Spleen (tissue), 11 donors: ENCODE measurements around the gene HIPK2. TPM values are rescaled to one million over a fixed set of nuclear protein-coding genes. Genes with fewer than 3 reads are reported as not detected.

Experiments
- DNase-seq: peaks from one replicate; pipeline ENCODE4 v3.0.0-alpha.2; 2020
- H3K27ac ChIP-seq, 8 donors: fragments of 200-600 bp; sonication (generic) in 7 of 8; 1 replicate in 4 of 8; 2 replicates in 4 of 8; pipeline versions ENCODE4 v1.5.0 to v1.8.0; 2016 to 2021; ENCODE audit warnings: inconsistent platforms in 4 of 8, mild to moderate bottlenecking in 4 of 8, moderate library complexity in 1 of 8
- H3K27me3 ChIP-seq, 7 donors: fragments of 200-600 bp; sonication (generic) in 6 of 7; replicated peaks in 1 of 7; 1 replicate in 4 of 7; 2 replicates in 3 of 7; pipeline versions ENCODE4 v1.5.0 to v1.8.0; 2016 to 2021; ENCODE audit warnings: inconsistent platforms in 3 of 7, mild to moderate bottlenecking in 1 of 7
- H3K36me3 ChIP-seq, 6 donors: fragments of 200-600 bp; sonication (generic) in 5 of 6; 1 replicate in 4 of 6; 2 replicates in 2 of 6; pipeline versions ENCODE4 v1.5.0 to v1.8.0; 2016 to 2021; ENCODE audit warnings: inconsistent platforms in 2 of 6
- H3K4me1 ChIP-seq, 6 donors: fragments of 200-600 bp; sonication (generic) in 5 of 6; 1 replicate in 3 of 6; 2 replicates in 3 of 6; pipeline versions ENCODE4 v1.5.0 to v1.8.0; 2016 to 2021; ENCODE audit warnings: inconsistent platforms in 3 of 6
- H3K4me3 ChIP-seq, 8 donors: fragments of 200-600 bp; sonication (generic) in 7 of 8; 1 replicate in 4 of 8; 2 replicates in 4 of 8; pipeline versions ENCODE4 v1.5.0 to v1.8.0; 2016 to 2021; ENCODE audit warnings: inconsistent platforms in 4 of 8, mild to moderate bottlenecking in 4 of 8, moderate library complexity in 2 of 8
- H3K9me3 ChIP-seq, 8 donors: fragments of 200-600 bp; sonication (generic) in 7 of 8; 1 replicate in 4 of 8; 2 replicates in 4 of 8; pipeline versions ENCODE4 v1.5.0 to v1.8.0; 2016 to 2021; ENCODE audit warnings: inconsistent platforms in 4 of 8
- POLR2A ChIP-seq, 3 donors: fragments of 450-650 bp; IDR thresholded peaks; one replicate each; pipeline ENCODE4 v1.5.1; 2017; ENCODE audit warnings: antibody characterized with exemption in 3 of 3, mild to moderate bottlenecking in 1 of 3
- POLR2AphosphoS5 ChIP-seq, 3 donors: sonication (generic); formaldehyde crosslinking; IDR thresholded peaks; one replicate each; pipeline ENCODE4 v1.5.1; 2017; ENCODE audit warnings: antibody characterized with exemption in 3 of 3
- WGBS, 5 donors: extraction: QIAGEN DNeasy Blood & Tissue Kit in 3 of 5; methylation state at CpG; one replicate each; pipeline versions ENCODE4 v1.1.5 to v1.1.7; 2013 to 2018; 5-methylcytosine and 5-hydroxymethylcytosine counted together
- intact Hi-C: fragments of 100-400 bp; cut with DNase I; formaldehyde crosslinking; loops from one replicate; pipeline ENCODE4 v1.15.0; 2023; ENCODE audit warnings: low total_unique reads
- polyA plus RNA-seq, 3 donors: library from polyadenylated mRNA; stranded (reverse); fragments of 200-250 nt; gene quantifications; one replicate each; pipeline ENCODE4 v1.2.1, GENCODE V29; 2013
- total RNA-seq, 7 donors: library from RNA; depleted of rRNA in 3 of 7; stranded (reverse); fragments of >200 nt in 3 of 7; fragmentation: NEBNext Ultra II Directional in 4 of 7; extraction: Animal tissue kit (Norgen Biotek cat#: 25700) in 4 of 7; gene quantifications; one replicate each; pipeline versions ENCODE4 v1.1.0 to v1.2.1, GENCODE V29; 2016 to 2021
- TF ChIP-seq, protein P1 (sequence below), 11 experiments: fragments of 200-600 bp in 7 of 11; fragments of 450-650 bp in 4 of 11; sonication (generic) in 4 of 11; IDR thresholded peaks in 8 of 11; conservative IDR thresholded peaks in 3 of 11; 1 replicate in 7 of 11; 2 replicates in 4 of 11; pipeline versions ENCODE4 v1.4.0 to v1.8.0; 2016 to 2021; ENCODE audit warnings: antibody characterized with exemption in 11 of 11, inconsistent platforms in 4 of 11, mild to moderate bottlenecking in 1 of 11
- donor health status: healthy with polysubstance abuse.
- donor health status: DM: no; HTN: no; CAD: no; lungs with moderate emphysema.
- donor health status: DM: no; HTN: no; CAD: no.
- donor health status: Bipolar disorder and iron deficiency.
- donor health status: healthy.
- donor health status: DM: no; HTN: no; CAD: no.
- donor health status: DM: yes; HTN: yes; CAD: no.

HIPK2 gene
- total and polyA plus RNA-seq, 10 donors: 1.7 to 97.5 (median 51.8) TPM

DNA sequence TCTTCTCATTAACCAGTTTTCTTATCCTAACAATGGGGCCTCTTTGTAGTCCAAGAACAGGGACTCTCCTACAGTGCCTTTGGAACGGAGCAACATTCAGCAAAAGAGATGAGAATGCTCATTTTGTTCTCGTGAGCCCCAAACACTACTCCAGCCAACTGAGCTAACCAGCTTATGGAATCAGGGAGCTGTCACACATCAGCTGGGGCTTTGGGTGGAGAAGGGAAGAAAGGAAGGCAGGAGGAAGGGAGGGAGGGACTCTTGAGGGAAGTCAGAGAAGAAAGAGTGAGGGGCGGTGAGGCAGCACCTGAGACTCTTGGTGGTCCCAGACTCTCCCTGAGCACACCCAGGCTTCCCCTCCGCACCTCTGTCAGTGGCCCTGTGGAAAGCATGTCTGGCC is 131.2 kb downstream of the HIPK2 start:
- Histone ChIP-seq H3K9me3 (no peaks in the 10 kb centered on the region), H3K4me1 (peaks cover 22 to 78% (median 51%) of the 10 kb centered on the region in 6 donors), H3K27me3 (no peaks in the 10 kb centered on the region), H3K36me3 (peaks cover 0 to 42% (median 0%) of the 10 kb centered on the region in 6 donors), H3K27ac (peak overlapping the region in 5 of 8 donors; percentile 69 to 88 (median 81)), H3K4me3 (no peak overlapping the region)
- DNase-seq: no peak
- intact Hi-C loops: loop anchor here (2.0 to 5.0 kb wide), 2 partner anchors 128 to 356 kb away; no protein-coding TSS in a partner anchor
- WGBS, 5 donors: 90 to 95% (median 93%) methylated on average over 4 of the region's 4 CpGs
- TF ChIP-seq, protein P1, sequence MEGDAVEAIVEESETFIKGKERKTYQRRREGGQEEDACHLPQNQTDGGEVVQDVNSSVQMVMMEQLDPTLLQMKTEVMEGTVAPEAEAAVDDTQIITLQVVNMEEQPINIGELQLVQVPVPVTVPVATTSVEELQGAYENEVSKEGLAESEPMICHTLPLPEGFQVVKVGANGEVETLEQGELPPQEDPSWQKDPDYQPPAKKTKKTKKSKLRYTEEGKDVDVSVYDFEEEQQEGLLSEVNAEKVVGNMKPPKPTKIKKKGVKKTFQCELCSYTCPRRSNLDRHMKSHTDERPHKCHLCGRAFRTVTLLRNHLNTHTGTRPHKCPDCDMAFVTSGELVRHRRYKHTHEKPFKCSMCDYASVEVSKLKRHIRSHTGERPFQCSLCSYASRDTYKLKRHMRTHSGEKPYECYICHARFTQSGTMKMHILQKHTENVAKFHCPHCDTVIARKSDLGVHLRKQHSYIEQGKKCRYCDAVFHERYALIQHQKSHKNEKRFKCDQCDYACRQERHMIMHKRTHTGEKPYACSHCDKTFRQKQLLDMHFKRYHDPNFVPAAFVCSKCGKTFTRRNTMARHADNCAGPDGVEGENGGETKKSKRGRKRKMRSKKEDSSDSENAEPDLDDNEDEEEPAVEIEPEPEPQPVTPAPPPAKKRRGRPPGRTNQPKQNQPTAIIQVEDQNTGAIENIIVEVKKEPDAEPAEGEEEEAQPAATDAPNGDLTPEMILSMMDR (IDR thresholded peaks at IDR 0.05 in 8 of 11, conservative IDR thresholded peaks at IDR 0.05 in 3 of 11): no peak

DNA sequence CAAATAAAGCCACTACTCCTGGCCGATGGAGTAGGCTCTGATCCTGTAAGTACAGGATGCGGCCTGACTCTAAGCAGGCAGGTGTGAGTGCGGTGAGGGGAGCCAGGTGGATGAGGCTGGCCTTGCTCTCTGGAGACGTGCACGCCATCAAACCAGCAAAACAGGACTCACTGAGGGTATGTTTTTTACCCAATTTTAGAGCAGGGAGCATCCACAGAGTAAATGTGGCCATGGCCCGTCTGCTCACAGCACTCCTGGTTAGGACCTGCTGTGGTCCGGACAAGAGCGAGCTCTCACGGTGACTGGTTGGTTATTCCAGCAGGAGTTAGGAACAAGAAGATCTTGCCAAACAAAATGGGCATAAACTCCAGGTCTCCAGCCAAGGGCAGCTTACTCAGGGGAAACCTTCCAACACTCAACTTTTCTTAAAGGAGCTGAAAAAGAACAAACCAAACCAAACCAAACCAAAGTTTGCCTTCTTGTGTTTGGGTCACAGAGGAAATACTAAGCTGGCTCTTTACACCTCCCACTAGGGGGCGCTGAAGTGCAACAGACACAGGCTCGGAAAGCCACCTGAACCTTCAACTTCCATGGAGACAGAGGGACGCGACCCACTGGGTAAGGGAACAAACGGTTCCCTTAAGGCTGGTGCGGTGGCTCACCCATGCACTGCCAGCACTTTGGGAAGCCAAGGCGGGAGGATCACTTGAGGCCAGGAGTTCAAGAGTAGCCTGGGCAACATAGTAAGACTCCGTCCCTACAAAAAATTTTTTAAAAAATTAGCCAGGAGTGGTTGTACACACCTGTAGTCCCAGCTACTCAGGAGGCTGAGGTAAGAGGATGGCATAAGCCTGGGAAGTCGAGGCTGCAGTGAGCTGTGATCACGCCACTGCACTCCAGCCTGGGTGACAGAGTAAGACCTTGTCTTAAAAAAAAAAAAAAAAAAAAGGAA is 131.9 kb downstream of the HIPK2 start:
- intact Hi-C loops: loop anchor here (2.0 to 5.0 kb wide), 2 partner anchors 129 to 356 kb away; no protein-coding TSS in a partner anchor
- Histone ChIP-seq H3K4me1 (peaks cover 22 to 77% (median 50%) of the 10 kb centered on the region in 6 donors), H3K4me3 (no peak overlapping the region), H3K36me3 (peaks cover 0 to 46% (median 0%) of the 10 kb centered on the region in 6 donors), H3K27me3 (no peaks in the 10 kb centered on the region), H3K9me3 (no peaks in the 10 kb centered on the region), H3K27ac (peak overlapping the region in 2 of 8 donors; percentile 85 to 88)
- WGBS, 5 donors: 57 to 63% (median 60%) methylated on average over 19 of the region's 19 CpGs
- TF ChIP-seq POLR2A (IDR thresholded peaks at IDR 0.05) (no peak), POLR2AphosphoS5 (IDR thresholded peaks at IDR 0.05) (peak in 2 of 3 donors; percentile 12 to 77)
- TF ChIP-seq, protein P1 (IDR thresholded peaks at IDR 0.05 in 8 of 11, conservative IDR thresholded peaks at IDR 0.05 in 3 of 11): peak; percentile 80 to 92 (median 90)
- peak; percentile 91 for DNase-seq

DNA sequence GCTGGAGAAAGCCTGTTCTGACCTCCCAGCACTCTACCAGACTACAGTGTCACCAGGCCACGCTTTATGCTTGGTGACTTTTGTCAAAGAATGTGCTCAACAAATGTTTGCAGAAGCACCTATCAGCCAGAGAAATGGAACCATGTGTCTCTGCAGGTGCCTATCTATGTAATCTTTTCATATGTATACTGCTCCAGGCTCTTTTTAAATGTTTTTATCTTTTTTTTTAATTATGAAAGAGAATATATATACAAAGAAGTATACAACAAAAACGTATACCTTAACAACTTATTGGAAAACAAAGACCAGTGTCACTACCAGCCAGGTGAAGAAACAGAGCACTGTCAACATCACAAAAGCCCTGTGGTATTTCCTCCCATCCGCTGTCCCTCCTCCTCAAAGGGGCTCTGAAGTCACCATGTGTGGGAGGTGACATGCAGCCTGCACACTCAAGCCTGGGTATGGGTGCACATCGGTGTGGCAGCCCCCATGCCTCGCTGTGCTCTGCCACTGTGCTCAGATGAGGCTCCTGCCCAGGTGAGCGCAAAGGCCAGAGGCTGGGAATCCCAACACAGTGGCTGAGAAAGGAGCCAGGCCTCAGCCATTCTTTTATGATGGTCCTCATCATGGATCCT is 133.7 kb downstream of the HIPK2 start:
- H3K36me3 ChIP-seq: peaks cover 0 to 56% (median 0%) of the 10 kb centered on the region in 6 donors
- H3K4me3 ChIP-seq: no peak overlapping the region
- 71 to 84% (median 77%) methylated on average over 4 to 6 of the region's 6 CpGs for WGBS, 5 donors
- intact Hi-C loops: no loop called here
- no peaks in the 10 kb centered on the region for H3K9me3 ChIP-seq
- H3K27me3 ChIP-seq: no peaks in the 10 kb centered on the region
- peaks cover 14 to 77% (median 34%) of the 10 kb centered on the region in 6 donors for H3K4me1 ChIP-seq
- no peak overlapping the region for H3K27ac ChIP-seq
- DNase-seq: no peak
- TF ChIP-seq POLR2AphosphoS5 (IDR thresholded peaks at IDR 0.05): no peak

DNA sequence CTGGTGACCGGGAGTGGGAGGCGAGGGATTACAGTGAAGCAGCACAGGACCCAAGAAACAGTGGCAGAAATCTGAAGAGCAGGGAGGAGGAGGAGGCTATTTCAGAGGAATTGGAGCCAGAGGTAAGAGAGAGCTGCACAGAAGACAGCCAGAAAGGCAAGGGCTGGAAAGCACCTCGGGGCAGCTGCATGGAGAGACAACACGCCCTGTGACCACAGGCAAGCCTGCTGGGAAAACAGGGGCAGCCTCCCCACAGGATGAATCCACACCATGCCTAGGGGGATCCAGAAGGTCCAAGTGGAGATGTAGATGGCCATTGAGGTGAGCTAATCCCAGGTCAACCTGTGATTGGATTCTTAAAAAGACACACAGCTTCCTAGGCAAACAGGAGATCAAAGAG is 135.5 kb downstream of the HIPK2 start:
- no peak overlapping the region for H3K27ac ChIP-seq
- DNase-seq: no peak
- H3K27me3 ChIP-seq: no peaks in the 10 kb centered on the region
- H3K36me3 ChIP-seq: peaks cover 0 to 66% (median 0%) of the 10 kb centered on the region in 6 donors
- TF ChIP-seq, protein P1 (IDR thresholded peaks at IDR 0.05 in 8 of 11, conservative IDR thresholded peaks at IDR 0.05 in 3 of 11): no peak
- TF ChIP-seq POLR2AphosphoS5 (IDR thresholded peaks at IDR 0.05) (no peak), POLR2A (IDR thresholded peaks at IDR 0.05) (no peak)
- WGBS, 5 donors: 69 to 87% (median 80%) methylated on average over 4 of the region's 4 CpGs
- intact Hi-C loops: no loop called here
- no peak overlapping the region for H3K4me3 ChIP-seq
- H3K4me1 ChIP-seq: peaks cover 4 to 71% (median 16%) of the 10 kb centered on the region in 6 donors
- H3K9me3 ChIP-seq: no peaks in the 10 kb centered on the region
